Stimulated activated CD8-positive, alpha-beta memory T cell treated with anti-CD3 and anti-CD28 coated beads, Interleukin-15, amount 100 ng/mL, for 4 hours (primary cell): Measurements from ENCODE around the gene USF1.
"Not testable (repeated sequence)": the region's sequence is repeated elsewhere in the genome, so short reads cannot be mapped to it uniquely, and the experiment has no call there.

ENCODE experiments used
- DNase-seq, 2 donors: peaks; one replicate each; pipeline ENCODE4 v3.0.0-alpha.2; 2020; ENCODE audit warnings: low read depth in 2 of 2

The USF1 gene

DNA sequence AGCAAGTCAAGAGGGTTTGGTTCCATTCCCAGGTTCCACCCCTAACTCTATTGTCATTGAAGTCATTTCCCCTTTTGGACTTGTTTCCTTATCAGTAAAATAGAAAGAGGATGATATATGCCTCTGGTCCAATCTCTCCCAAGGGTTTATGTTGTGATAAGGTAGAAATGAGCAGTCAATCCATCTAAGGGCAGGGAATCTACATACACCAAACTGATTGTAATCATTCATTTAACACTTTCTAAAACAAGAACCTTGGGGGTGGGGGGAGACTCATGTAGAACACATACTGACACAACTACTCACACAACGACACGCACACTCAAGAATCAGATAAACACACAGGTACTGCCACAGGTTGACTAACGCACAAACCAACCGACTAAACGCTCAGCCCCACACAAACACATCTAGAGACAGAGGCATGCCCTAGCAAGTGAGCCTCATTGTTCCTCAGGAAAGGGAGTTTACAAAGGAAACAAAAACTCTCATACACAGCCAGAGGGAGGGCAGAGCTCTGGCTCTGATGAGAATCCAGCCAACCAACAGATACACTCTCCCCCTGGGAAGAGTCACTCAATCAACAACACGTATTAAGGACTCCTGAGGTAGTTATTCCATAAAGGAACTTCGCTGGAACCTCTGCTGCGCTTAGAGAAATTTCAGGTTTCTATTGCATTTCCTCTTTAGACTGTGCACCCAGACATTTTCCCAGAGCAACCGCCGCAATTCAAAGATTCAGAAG is 25.9 kb downstream of the USF1 start:
- no peak for DNase-seq

DNA sequence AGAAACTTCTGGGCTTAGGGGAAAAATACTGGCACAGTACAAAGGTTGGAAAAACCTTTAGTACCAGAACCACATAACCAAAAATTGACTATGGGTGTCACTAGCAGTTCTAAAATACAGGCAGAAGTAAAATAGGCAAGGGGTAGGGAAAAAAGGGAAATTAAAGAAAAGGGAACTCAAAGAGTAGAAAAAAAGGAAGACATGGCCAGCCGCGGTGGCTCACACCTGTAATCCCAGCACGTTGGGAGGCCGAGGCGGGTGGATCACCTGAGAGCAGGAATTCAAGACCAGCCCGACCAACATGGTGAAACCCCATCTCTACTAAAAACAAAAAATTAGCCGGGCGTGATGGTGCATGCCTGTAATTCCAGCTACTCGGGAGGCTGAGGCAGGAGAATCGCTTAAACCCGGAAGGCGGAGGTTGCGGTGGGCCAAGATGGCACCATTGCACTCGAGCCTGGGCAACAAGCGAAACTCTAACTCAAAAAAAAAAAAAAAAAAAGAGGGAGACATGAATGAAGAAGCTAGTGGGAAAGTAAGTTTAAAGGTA is 26.6 kb downstream of the USF1 start:
- DNase-seq: not testable (repeated sequence)

DNA sequence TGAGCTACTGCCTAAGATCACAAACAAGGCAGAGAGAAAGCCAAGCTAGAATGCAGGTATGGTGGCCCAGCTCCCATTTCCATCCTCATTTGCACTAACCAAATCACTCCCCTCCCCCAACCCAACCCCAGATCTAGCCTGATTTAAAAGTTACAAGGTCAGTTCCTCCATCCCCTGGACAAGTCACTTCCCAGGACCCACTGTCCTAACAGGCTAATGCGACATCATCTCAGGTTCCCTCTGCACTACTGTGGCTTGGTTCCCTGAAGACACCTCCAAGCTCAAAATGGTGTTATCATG is 27.2 kb downstream of the USF1 start:
- DNase-seq: no peak

DNA sequence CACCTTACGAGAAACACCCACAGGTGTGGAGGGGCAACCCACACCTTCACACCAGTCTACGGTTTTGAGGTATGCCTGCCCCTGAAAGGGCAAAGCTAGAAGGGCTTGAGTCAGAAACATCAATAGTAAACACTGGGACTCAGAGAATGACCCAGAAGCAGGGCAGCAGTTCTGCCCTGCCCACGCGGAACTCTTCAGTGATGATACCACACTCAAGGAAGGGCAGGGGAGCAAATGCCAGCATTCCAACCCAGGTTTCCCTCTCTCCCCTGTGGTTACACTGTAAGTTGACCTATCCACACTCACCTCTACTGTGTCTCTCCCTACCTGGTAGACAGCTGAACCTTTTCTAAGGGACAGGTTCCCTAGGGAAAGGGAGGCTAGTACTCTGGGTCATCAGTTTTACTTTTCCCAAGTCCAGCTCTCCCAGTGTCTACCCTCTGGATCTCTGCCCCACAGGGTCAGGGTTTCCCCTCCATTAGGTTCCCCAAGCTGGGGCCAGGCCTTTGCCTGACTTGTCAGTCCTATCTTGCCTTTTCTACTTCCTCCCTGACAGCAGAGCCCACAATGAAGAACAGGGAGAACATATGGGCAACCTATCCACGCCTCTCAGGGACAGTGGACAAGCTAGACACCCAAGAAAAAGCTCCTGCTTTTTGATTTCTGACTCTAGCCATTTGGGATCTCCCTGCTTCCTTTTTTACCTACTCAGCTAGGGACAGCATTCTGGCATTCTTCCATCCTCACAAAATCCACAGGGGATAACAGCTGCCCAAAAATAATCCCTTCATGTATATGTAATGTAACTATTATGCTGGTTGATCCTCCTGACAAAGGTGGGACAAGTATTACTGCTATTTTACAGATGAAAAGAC is 27.8 kb downstream of the USF1 start:
- no peak for DNase-seq

DNA sequence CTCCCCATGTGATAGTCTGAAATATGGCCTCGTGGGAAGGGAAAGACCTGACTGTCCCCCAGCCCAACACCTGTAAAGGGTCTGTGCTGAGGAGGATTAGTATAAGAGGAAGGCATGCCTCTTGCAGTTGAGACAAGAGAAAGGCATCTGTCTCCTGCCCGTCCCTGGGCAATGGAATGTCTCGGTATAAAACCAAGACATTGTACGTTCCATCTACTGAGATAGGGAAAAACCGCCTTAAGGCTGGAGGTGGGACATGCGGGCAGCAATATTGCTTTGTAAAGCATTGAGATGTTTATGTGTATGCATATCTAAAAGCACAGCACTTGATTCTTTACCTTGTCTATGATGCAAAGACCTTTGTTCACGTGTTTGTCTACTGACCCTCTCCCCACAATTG is 28.6 kb downstream of the USF1 start:
- not testable (repeated sequence) for DNase-seq

DNA sequence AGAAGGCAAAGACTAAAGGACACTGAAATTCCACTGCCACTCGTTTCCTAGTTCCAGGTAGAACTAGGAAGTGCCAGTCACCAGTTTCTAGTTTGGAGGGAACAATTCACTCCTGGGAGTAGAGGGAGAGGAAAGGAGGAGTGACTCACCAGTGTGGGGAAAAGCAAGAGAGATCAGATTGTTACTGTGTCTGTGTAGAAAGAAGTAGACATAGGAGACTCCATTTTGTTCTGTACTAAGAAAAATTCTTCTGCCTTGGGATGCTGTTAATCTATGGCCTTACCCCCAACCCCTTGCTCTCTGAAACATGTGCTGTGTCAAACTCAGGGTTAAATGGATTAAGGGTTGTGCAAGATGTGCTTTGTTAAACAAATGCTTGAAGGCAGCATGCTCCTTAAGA is 29.1 kb downstream of the USF1 start:
- not testable (repeated sequence) for DNase-seq

DNA sequence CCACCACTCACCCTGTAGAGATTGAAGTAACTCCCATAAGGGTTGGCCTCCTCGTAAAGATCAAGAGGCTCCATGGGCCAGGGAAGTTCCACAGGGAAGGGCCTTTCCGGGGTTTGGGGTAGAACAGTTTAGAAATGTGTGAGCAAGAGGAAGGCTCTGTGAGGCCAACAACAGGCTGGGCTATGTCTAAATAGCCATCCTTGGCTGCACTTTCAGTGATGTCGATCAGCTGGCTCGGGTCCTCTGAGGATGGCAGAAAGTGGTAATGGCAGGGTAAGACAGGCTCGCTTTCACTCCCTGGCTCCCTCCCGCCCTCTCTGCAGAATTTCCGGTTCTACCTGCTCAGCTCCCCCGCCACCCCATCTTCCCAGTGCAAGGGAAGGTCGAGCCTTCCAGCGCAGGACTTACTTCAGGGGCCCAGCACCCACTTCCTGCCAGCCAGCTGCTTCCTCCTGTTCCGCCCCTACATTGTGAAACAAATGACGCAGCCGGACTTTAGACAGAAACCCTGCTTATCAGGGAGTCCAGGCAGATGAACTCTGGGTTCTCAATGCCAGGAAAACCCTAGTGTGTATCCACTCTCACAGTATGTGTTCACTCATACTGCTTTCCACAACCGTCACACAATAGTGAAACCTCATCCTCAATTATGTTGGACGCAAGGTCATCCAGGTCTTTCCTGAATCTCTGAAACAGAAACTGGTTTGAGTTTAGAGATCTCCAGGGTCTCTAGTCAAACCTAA is 32.1 kb downstream of the USF1 start:
- no peak for DNase-seq

DNA sequence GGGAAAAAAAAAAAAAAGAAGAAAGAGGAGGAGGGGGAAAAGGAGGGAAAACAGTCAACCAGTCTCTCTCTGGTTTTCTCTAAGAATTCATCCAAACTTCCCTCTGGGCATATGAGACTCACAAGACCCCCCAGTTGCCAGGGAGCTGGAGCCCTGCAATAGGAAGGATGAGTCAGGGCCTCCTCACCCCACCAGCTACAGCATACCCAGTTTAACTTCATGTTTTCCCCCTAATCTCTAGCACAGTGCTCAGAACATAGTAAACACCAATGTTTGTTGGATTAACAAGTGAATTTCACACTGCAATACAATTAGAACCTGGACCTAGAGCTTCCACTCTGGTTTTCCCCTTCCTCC is 32.7 kb downstream of the USF1 start:
- DNase-seq: no peak

DNA sequence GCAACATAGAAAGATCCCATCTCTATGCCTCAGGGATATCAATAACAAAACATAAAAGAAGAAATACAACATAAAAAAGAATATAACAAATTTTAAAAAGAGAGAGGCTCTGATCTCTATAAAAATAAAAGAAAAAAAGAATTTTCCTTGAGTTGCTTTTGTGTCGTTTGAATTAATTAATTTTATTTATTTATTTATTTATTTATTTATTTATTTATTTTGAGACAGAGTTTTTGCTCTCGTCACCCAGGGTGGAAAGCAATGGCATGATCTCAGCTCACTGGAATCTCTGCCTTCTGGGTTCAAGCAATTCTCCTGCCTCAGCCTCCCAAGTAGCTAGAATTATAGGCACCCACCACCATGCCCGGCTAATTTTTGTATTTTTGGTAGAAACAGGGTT is 33.4 kb downstream of the USF1 start:
- no peak for DNase-seq

DNA sequence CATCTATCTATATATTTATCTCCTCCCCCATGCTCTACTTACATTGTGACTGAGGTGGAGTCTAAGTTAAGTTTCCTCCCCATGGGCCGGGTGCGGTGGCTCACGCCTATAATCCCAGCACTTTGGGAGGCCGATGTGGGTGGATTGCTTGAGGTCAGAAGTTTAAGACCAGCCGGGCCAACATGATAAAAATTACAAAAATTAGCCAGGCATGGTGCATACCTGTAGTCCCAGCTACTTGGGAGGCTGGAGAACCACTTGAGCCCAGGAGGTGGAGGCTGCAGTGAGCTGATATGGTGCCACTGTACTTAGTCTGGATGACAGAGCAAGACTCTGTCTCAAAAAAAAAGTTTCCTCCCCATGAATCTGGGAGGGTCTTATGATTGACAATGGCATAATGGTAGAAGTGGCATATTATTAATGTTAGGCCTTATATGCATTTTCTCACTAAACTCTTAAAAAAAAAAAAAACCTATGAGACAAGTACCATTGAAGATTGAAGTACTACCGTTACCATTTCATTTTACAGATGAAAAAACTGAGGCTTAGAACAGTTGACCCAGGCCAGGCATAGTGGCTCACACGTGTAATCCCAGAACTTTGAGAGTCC is 36.1 kb downstream of the USF1 start:
- no peak for DNase-seq

DNA sequence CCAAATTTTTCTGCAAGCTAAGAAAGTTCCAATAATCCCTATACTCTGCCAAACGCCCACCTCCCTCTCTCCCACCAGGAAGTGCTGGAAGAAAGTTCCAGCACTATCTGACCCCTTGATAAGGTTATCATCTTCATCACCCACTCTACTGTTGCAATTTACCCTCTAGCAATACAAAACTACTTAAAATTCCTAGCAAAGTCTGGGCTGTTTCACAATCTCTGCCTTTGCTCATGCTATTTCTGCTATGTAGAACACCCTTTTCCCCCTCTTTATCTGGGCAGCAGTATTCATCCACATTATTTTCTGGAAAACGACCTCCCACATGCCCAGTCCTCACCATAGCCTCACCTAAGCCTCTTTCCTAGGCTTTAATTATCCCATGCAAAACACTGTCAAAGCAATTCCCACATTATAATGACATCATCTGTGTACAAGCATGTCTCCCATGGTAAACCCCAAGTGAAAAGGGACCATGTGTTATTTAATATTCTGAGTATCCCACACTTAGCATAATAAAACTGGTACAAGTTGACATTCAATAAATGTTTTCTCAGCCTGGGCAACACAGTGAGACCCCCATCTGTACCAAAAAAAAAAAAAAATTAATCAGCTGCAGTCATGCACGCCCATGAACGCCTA is 36.8 kb downstream of the USF1 start:
- DNase-seq: no peak

DNA sequence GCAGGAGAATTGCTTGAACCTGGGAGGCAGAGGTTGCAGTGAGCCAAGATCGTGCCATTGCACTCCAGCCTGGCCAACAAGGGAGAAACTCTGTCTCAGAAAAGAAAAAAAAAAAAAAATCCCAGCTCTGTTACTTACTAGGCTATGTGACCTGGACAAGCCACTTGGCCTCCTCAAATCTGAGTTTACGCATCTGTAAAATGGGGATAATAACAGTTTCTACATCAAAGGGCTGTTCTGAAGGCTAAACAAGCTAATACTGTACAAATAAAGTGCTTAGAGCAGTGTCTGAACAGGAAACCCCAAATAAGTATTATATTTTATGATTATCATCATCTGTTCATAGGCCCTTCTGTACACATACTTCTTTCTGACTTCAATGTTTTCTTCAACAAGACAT is 38.4 kb downstream of the USF1 start:
- no peak for DNase-seq

DNA sequence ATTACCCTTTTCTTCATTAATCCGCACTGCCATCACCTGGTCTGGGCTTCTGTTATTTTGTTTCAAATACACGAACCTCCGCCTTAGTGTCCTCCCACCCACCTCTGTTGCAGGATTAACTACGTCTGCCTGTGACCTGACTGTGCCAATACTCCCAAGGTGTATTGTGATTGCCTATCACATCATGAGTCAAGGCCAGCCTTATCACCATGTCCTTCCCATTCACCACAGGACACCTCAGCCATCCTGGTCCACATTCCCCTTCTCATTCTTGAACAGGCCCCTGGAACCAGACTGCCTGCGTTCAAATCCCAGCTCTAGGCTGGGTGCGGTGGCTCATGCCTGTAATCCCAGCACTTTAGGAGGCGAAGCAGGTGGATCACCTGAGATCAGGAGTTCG is 39.2 kb downstream of the USF1 start:
- DNase-seq: no peak

DNA sequence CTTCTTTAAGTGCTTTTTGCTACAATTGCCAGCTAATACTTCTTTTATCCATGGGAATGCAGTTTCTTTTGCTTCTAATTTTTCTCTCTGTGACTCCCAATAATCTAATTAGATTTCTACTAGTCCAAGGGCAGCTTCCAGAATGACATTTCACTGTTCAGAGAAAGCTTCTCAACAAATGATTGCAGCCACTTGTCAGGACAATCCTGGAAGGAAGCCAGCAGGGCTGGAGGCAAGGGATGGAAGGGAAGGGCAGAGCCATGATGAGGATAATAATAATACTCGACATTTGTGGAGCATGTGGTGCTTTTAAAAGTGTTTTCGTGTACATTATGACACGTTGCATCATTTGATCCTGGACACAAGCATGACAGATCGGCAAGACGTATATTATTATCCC is 44.3 kb downstream of the USF1 start:
- DNase-seq: no peak

DNA sequence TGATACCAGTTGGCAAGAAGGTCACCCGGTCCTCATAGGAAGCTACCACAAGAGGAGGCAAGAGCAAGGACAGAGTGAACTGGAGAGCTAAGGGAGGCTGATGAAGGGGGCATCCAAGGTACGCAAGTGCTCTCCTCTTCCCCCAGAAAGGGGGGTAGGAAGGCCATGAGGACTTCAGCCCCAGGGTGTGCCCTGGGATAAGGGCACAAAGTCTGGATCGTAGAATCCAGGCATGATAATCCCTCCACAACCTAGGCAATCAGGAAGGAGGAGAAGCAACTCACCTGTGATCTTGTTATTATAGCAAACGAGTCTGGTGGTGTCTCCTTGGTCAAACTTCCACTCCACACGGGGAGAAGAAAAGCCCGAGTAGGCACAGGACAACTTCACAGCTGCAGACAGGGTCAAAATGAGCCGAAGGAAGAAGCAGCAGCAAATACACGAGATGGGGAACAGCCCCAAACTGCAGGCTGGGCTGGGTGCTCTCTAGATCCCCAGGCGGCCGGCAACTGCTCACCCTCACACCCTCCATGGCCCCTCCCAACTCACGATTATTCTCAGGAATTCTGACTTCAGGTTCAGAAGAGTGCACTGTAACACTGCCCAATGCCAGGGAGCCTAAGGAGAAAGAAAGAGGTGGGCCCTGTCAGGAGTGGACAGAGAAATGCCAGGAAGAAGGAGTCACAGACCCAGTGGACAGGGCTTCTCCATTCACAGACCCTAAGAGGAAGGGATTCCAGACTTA is 44.9 kb downstream of the USF1 start:
- no peak for DNase-seq

DNA sequence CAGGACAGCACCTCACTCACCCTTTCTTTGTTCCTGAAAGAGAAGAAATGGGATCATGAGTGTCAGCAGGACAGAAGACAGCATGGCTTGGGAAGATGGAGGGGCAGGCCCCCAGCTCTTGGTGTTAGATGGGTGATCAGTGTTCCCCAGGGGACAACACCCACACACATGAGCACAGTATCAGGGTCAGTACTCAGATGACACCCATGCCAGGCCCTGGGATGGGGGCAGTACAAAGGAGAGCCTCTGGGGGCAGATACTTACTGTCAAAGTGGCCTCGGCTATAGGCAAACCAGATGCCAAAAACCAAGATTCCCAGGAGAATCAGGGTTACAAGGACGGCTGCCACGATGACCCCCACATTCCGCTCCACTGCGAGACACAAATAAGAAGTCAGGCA is 46.4 kb downstream of the USF1 start:
- no peak for DNase-seq

DNA sequence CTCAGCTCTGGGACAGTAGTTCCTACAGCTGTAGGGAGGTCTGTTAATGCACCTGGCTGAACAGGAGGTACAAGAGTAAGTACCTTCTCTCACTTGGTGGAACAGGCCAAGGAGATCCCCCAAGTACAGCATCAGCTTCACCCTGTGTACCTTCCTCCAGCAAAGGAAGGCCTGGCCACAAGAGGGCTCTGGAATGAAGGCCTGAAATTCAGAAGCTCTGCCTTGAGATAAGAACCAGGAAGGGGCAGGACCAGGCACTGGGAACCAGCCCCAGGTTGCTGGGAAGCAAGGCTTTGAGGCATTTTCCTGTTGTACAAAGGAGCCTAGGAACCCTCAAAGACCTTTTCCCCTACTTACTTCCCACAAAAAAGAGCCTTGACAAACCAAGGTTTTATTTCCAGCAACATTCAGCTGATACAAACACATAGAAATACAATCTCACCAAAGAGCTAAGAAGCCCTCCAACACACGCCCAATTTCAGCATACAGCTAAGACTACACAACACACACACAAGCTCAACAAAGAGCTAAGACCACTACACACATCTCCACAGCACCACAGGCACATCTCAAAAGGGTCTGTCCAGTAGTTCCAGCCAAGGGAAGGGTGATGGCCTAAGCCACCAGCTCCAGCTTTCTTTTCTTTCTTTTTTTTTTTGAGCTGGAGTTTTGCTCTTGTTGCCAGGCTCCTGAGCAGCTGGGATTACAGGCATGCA is 48.3 kb downstream of the USF1 start:
- DNase-seq: peak in 1 of 2 donors; percentile 33

DNA sequence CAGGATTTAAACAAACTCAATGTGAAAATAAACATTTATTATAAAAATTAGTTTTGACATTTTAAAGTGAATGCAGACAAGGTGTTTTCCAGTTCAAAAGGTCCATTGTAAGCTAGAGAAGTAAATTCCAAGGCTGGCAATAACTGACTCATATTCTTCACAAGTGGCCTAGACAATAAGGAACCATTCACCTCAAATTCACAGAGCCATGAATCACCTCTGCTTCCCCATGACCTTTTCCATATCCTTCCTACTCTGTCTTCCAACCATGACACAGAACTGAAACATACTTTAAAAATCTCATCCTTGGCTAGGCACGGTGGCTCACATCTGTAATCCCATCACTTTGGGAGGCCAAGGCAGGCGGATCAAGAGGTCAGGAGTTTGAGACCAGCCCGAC is 49.6 kb downstream of the USF1 start:
- DNase-seq: no peak

DNA sequence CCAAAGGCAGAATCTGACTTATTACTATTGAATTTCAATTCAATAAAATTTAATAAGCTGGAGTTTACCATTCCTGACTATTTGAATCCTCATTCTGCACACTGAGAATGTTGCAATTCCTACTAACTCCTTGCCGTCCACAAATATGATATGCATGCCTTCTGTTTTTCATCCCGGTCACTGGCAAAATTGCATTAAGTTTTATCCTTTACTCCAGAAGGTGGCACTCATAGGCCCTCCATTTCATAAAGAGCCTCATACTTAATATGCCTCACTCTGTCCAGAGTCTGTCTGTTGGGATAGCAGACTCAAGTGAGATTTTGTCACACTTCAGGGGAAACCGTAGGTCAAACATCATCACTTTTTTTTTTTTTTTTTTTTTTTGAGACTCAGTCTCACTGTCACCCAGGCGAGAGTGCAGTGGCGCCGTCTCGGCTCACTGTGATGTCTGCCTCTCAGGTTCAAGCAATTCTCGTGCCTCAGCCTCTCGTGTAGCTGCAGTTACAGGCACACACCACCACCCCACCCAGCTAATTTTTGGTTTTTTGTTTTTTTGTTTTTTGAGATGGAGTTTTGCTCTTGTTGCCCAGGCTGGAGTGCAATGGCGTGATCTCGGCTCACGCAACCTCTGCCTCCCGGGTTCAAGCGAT is 52.1 kb downstream of the USF1 start:
- no peak for DNase-seq

DNA sequence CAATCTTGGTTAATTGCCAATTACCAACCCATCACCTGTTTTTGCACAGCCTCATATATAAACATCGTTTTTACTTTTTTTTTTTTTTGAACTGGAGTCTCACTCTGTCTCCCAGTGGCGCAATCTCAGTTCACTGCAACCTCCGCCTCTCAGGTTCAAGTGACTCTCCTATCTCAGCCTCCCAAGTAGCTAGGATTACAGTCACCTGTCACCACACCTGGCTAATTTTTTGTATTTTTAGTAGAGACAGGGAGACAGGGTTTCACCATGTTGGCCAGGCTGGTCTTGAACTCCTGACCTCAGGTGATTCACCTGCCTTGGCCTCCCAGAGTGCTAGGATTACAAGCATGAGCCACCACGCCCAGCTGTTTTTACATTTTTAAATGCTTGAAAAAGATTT is 53.7 kb downstream of the USF1 start:
- not testable (repeated sequence) for DNase-seq
